K562 (cell line): ENCODE data around the gene HMCES. TPM values are rescaled to one million over a fixed set of nuclear protein-coding genes. Genes with fewer than 3 reads are reported as not detected.

Source experiments
- ATAC-seq: fragments of 200-7000 bp; cut with Tn5 transposase; 3 replicates; pipeline ENCODE4 v1.9.1; 2020; ENCODE audit warnings: moderate library complexity
- BruUV-seq: library from RNA; stranded (reverse); fragments of 400-500 nt; replicated peaks from 2 replicates; lab custom pipeline; 2021; lab: Mats Ljungman, UMichigan
- CTCF ChIA-PET: fragments of 300-600 bp; formaldehyde crosslinking; extraction: SDS; loops from one replicate; lab custom pipeline; 2021; ENCODE audit warnings: low intra/inter-chr PET ratio; lab: Yijun Ruan, JAX
- POLR2A ChIA-PET: fragments of 300-600, 350-650 bp; sonication (Branson Sonifier 250); formaldehyde crosslinking; extraction: SDS; loops from one replicate; lab custom pipeline; 2021; ENCODE audit warnings: antibody characterized with exemption, inconsistent platforms; lab: Yijun Ruan, JAX
- DNase-seq, 4 experiments: peaks; one replicate each; pipeline versions ENCODE4 v3.0.0 to v3.0.0-alpha.2; 2011 to 2018; ENCODE audit warnings: low spot score in 3 of 4, mixed read lengths in 3 of 4; ENCODE audit errors: extremely low read depth in 1 of 4
- FAIRE-seq: peaks from 2 replicates; lab custom pipeline; 2011; peaks lifted over from hg19 to GRCh38; lab: Jason Lieb, UNC
- H2AFZ ChIP-seq: 2 replicates; pipeline ENCODE4 v1.6.0; 2011; ENCODE audit warnings: low read depth, low read length, control low read depth, inconsistent platforms
- H3K27ac ChIP-seq: fragments of 200-600 bp; 3 replicates; pipeline ENCODE4 v1.8.0; 2011; ENCODE audit warnings: low read depth, mild to moderate bottlenecking, control low read depth, inconsistent platforms, low read length, moderate library complexity, mixed read lengths; ENCODE audit errors: extremely low read depth
- H3K27me3 ChIP-seq, 2 experiments: fragments of 300-600 bp in 1 of 2; 2 replicates in 1 of 2; 3 replicates in 1 of 2; pipeline versions ENCODE4 v1.6.0 to v1.8.0; 2011; ENCODE audit warnings: inconsistent platforms in 2 of 2, low read length in 2 of 2, mild to moderate bottlenecking in 1 of 2, mixed read lengths in 1 of 2, moderate library complexity in 1 of 2; ENCODE audit not compliant: control insufficient read depth in 2 of 2, insufficient read depth in 2 of 2
- H3K36me3 ChIP-seq: fragments of 300-600 bp; 3 replicates; pipeline ENCODE4 v1.8.0; 2011; ENCODE audit warnings: mild to moderate bottlenecking, low read length, inconsistent platforms; ENCODE audit not compliant: control insufficient read depth, insufficient read depth
- H3K4me1 ChIP-seq, 2 experiments: fragments of 200-600 bp in 1 of 2; replicated peaks in 1 of 2; 2 replicates in 1 of 2; 3 replicates in 1 of 2; pipeline versions ENCODE4 v1.5.1 to v1.8.0; 2011; ENCODE audit warnings: inconsistent platforms in 2 of 2, low read length in 2 of 2, mild to moderate bottlenecking in 1 of 2, mixed read lengths in 1 of 2, moderate library complexity in 1 of 2; ENCODE audit not compliant: control insufficient read depth in 2 of 2, insufficient read depth in 2 of 2
- H3K4me2 ChIP-seq: 2 replicates; pipeline ENCODE4 v1.6.1; 2011; ENCODE audit warnings: low read length, control low read depth, inconsistent platforms, mixed read lengths; ENCODE audit not compliant: insufficient read depth
- H3K4me3 ChIP-seq: fragments of 200-600 bp; sonication (generic), shearing (Covaris generic); 2 replicates; pipeline ENCODE4 v1.5.1; 2016; ENCODE audit warnings: control low read depth, inconsistent platforms
- H3K79me2 ChIP-seq: fragments of 200-600 bp; 3 replicates; pipeline ENCODE4 v1.8.0; 2011; ENCODE audit warnings: low read length, inconsistent platforms; ENCODE audit not compliant: control insufficient read depth, insufficient read depth
- H3K9ac ChIP-seq, 2 experiments: 2 replicates each; pipeline versions ENCODE4 v1.6.0 to v1.6.1; 2011; ENCODE audit warnings: low read depth in 2 of 2, low read length in 2 of 2, control low read depth in 1 of 2, inconsistent platforms in 1 of 2, mild to moderate bottlenecking in 1 of 2, mixed read lengths in 1 of 2; ENCODE audit not compliant: insufficient read depth in 1 of 2
- H3K9me1 ChIP-seq: one replicate; pipeline ENCODE4 v1.6.0; 2011; ENCODE audit warnings: inconsistent platforms, mild to moderate bottlenecking, low read length, moderate library complexity; ENCODE audit not compliant: control insufficient read depth, insufficient read depth
- H3K9me3 ChIP-seq: replicated peaks from 2 replicates; pipeline ENCODE4 v1.5.1; 2011; ENCODE audit warnings: low read depth, low read length, inconsistent platforms; ENCODE audit not compliant: control insufficient read depth, insufficient read depth
- H4K20me1 ChIP-seq: replicated peaks from 2 replicates; pipeline ENCODE4 v1.6.1; 2011; ENCODE audit warnings: low read length, inconsistent platforms, mixed read lengths; ENCODE audit not compliant: control insufficient read depth, insufficient read depth
- DMBX1 ChIP-seq: fragments of 250-450 bp; sonication (Bioruptor Pico); IDR thresholded peaks from 2 replicates; pipeline ENCODE4 v1.8.0; 2022; ENCODE audit warnings: inconsistent platforms, mild to moderate bottlenecking, moderate library complexity, borderline replicate concordance
- NCOA4 ChIP-seq: fragments of 450-650 bp; IDR thresholded peaks from 2 replicates; pipeline ENCODE4 v1.6.1; 2018; ENCODE audit warnings: mild to moderate bottlenecking; ENCODE audit not compliant: partially characterized antibody
- NFIX ChIP-seq: fragments of 250-450 bp; sonication (Bioruptor Pico); IDR thresholded peaks from 2 replicates; pipeline ENCODE4 v1.4.0; 2020; ENCODE audit warnings: low read depth, mild to moderate bottlenecking, moderate library complexity
- PHF20 ChIP-seq: fragments of 450-650 bp; IDR thresholded peaks from 2 replicates; pipeline ENCODE4 v1.6.1; 2018; ENCODE audit not compliant: partially characterized antibody
- POU5F1 ChIP-seq: fragments of 150-350 bp; IDR thresholded peaks from 2 replicates; pipeline ENCODE4 v1.6.1; 2014; ENCODE audit warnings: borderline replicate concordance, low read length, low read depth, mild to moderate bottlenecking; ENCODE audit not compliant: partially characterized antibody
- RBM14 ChIP-seq: fragments of 200-400 bp; formaldehyde crosslinking; IDR thresholded peaks from 2 replicates; pipeline ENCODE4 v1.6.1; 2018; ENCODE audit warnings: low read depth, mild to moderate bottlenecking, low read length, moderate library complexity, borderline replicate concordance; ENCODE audit not compliant: insufficient read depth
- RFX7 ChIP-seq: fragments of 250-450 bp; sonication (Bioruptor Pico); IDR thresholded peaks from 2 replicates; pipeline ENCODE4 v1.5.1; 2021; ENCODE audit warnings: mild to moderate bottlenecking
- SRSF7 ChIP-seq: fragments of 200-400 bp; formaldehyde crosslinking; optimal IDR thresholded peaks from 2 replicates; pipeline ENCODE3; 2017; ENCODE audit warnings: mild to moderate bottlenecking, low read depth, low read length
- U2AF2 ChIP-seq: fragments of 200-400 bp; formaldehyde crosslinking; optimal IDR thresholded peaks from 2 replicates; pipeline ENCODE3; 2017; ENCODE audit warnings: low read depth, mild to moderate bottlenecking, low read length
- ZFP30 ChIP-seq: fragments of 250-450 bp; sonication (Bioruptor Pico); IDR thresholded peaks from 2 replicates; pipeline ENCODE4 v1.8.0; 2022; ENCODE audit warnings: moderate library complexity, mild to moderate bottlenecking, inconsistent platforms, borderline replicate concordance
- ZNF134 ChIP-seq: fragments of 250-450 bp; sonication (Bioruptor Pico); conservative IDR thresholded peaks from 2 replicates; pipeline ENCODE4 v1.4.0; 2020
- ZNF140 ChIP-seq: fragments of 250-450 bp; sonication (Bioruptor Pico); IDR thresholded peaks from 2 replicates; pipeline ENCODE4 v1.8.0; 2021; ENCODE audit warnings: moderate library complexity, mild to moderate bottlenecking, inconsistent platforms
- ZNF239 ChIP-seq: fragments of 250-450 bp; sonication (Bioruptor Pico); IDR thresholded peaks from 2 replicates; pipeline ENCODE4 v1.4.0; 2020; ENCODE audit warnings: mild to moderate bottlenecking
- ZNF311 ChIP-seq: fragments of 250-450 bp; sonication (Bioruptor Pico); IDR thresholded peaks from 2 replicates; pipeline ENCODE4 v1.4.0; 2020; ENCODE audit warnings: mild to moderate bottlenecking, moderate library complexity
- ZNF384 ChIP-seq: IDR thresholded peaks from 2 replicates; pipeline ENCODE4 v1.6.1; 2012; ENCODE audit warnings: low read depth, low read length, improper control_type of control experiment
- ZNF586 ChIP-seq: fragments of 450-650 bp; formaldehyde crosslinking; conservative IDR thresholded peaks from 2 replicates; pipeline ENCODE4 v1.4.0; 2020; ENCODE audit warnings: mild to moderate bottlenecking, moderate library complexity
- ZNF75A ChIP-seq: fragments of 450-650 bp; formaldehyde crosslinking; IDR thresholded peaks from 2 replicates; pipeline ENCODE4 v1.4.0; 2020; ENCODE audit warnings: mild to moderate bottlenecking
- WGBS: fragments of 100-300 bp; shearing (Covaris generic); methylation state at CpG from one replicate; pipeline ENCODE4 v1.1.6; 2016; ENCODE audit warnings: low coverage, mixed read lengths; ENCODE audit not compliant: insufficient coverage; ENCODE audit errors: missing lambda C conversion rate; 5-methylcytosine and 5-hydroxymethylcytosine counted together
- in situ Hi-C: fragments of 300-500 bp; cut with MboI; formaldehyde crosslinking; loops from 4 replicates; pipeline ENCODE4 v1.15.0; 2018; ENCODE audit warnings: inconsistent platforms, mixed read lengths
- intact Hi-C: fragments of 100-400 bp; cut with micrococcal nuclease; formaldehyde crosslinking; loops from 2 replicates; pipeline ENCODE4 v1.14.2; 2022
- polyA plus RNA-seq, 8 experiments: library from polyadenylated mRNA; depleted of rRNA in 4 of 8; stranded (reverse) in 5 of 8; unstranded in 3 of 8; fragments of >200 nt; fragmentation: Nextera tagmentation in 2 of 8; fragmentation: Illumina TruSeq in 1 of 8; extraction: Ambion mirVana in 2 of 8; extraction: Trizol in 1 of 8; gene quantifications; 2 replicates each; pipeline versions ENCODE4 v1.2.1 to v1.2.3, GENCODE V29; 2011 to 2014; ENCODE audit warnings: inconsistent platforms in 1 of 8, missing spikeins in 1 of 8
- total RNA-seq, 7 experiments: library from RNA; depleted of rRNA in 6 of 7; stranded (reverse); fragments of >200 nt in 6 of 7; fragmentation: Illumina TruSeq in 2 of 7; extraction: Trizol in 2 of 7; gene quantifications; 2 replicates each; pipeline versions ENCODE4 v1.2.1 to v1.2.3, GENCODE V29; 2011 to 2021; ENCODE audit warnings: low replicate concordance in 1 of 7
- TF ChIP-seq, protein P1 (sequence below): IDR thresholded peaks from 2 replicates; pipeline ENCODE4 v1.6.1; 2012; ENCODE audit warnings: low read depth, low read length, improper control_type of control experiment, borderline replicate concordance

Gene HMCES
- total and polyA plus RNA-seq, 9 of the 15 experiments (the other 6 are each of a cell fraction or from before 2014, with no cell fraction given) = 18.8 to 45.3 (median 24.8) TPM

DNA sequence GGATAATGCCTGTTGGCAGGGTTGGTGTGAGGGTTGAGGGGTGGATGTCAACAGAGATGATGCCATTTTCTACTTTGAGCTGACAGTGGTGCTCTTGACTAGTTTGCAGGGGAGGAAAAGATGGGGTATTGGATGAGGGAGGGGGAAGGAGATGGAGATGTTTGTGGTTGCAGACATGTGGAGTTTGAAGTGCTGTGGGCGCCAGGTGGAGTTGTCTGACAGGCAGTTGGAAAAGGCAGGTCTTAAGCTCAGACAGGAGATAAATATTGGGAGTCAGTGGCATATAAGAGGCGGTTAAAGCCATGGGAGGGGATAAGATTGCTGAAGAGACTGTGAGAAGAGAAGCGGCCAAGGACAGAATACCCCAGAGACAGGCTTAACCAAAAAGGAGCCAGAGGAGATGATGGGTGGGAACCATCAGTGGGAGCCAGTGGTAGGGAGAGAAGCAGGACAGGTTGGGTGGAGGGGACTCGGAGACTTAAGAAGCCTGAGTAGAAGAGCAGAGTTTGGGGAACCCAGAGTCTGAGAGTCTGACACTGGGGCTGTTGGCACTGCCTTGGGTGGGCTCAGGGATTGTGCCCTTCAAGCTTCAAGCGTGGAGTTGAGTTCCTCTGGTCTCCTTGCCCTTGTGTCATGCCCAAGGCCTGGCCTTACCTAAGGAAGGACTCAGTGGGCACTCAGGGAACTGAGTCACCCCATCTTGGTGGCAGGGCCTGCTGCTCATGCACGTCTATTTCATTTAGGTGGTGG lies 15.3 kb upstream of the HMCES start:
- no peak overlapping the region for H3K4me2 ChIP-seq
- DNase-seq = peak in 1 of 4 experiments; percentile 4
- H3K27ac ChIP-seq = no peak overlapping the region
- TF ChIP-seq DMBX1 (CRISPR knock-in tag) (no peak), NFIX (no peak), RFX7 (CRISPR knock-in tag) (no peak), ZNF239 (no peak), ZNF384 (no peak), POU5F1 (no peak), U2AF2 (no peak), RBM14 (no peak), SRSF7 (no peak), NCOA4 (no peak), PHF20 (no peak), ZNF140 (CRISPR knock-in tag) (no peak), ZNF586 (no peak), ZNF75A (CRISPR knock-in tag) (no peak), ZFP30 (CRISPR knock-in tag) (no peak), ZNF311 (CRISPR knock-in tag) (no peak), ZNF134 (no peak)
- TF ChIP-seq, protein P1, sequence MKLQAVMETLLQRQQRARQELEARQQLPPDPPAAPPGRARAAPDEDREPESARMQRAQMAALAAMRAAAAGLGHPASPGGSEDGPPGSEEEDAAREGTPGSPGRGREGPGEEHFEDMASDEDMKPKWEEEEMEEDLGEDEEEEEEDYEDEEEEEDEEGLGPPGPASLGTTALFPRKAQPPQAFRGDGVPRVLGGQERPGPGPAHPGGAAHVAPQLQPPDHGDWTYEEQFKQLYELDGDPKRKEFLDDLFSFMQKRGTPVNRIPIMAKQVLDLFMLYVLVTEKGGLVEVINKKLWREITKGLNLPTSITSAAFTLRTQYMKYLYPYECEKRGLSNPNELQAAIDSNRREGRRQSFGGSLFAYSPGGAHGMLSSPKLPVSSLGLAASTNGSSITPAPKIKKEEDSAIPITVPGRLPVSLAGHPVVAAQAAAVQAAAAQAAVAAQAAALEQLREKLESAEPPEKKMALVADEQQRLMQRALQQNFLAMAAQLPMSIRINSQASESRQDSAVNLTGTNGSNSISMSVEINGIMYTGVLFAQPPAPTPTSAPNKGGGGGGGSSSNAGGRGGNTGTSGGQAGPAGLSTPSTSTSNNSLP = no peak
- no peak overlapping the region for H3K4me3 ChIP-seq
- in situ Hi-C loops (no loop called here), intact Hi-C loops (no loop called here)
- ChIA-PET POLR2A (interaction anchor here (0.5 to 1.5 kb wide), 4 partner anchors 9 to 49 kb away, joined by 3 to 11 read pairs (median 3); no protein-coding TSS in a partner anchor), CTCF (no interaction called here)
- H3K4me1 ChIP-seq = no peaks in the 10 kb centered on the region
- no peak overlapping the region for H2AFZ ChIP-seq
- no TSS peak for BruUV-seq
- H4K20me1 ChIP-seq = no peaks in the 10 kb centered on the region
- no peaks in the 10 kb centered on the region for H3K79me2 ChIP-seq
- H3K9me3 ChIP-seq = no peaks in the 10 kb centered on the region
- peaks cover 83% of the 10 kb centered on the region for H3K36me3 ChIP-seq
- ATAC-seq = no peak
- H3K9me1 ChIP-seq = no peaks in the 10 kb centered on the region
- 88% methylated on average over 4 of the region's 6 CpGs for WGBS
- no peak for FAIRE-seq
- no peak overlapping the region for H3K9ac ChIP-seq
- H3K27me3 ChIP-seq = no peaks in the 10 kb centered on the region
